ENCODE data around the gene TWF2. TPM values are rescaled to one million over a fixed set of nuclear protein-coding genes. Genes with fewer than 3 reads are reported as not detected.

TWF2 gene
- total and polyA plus RNA-seq, 9 of the 15 experiments (the other 6 are each of a cell fraction or from before 2014, with no cell fraction given): 0.11 to 61.9 (median 29.7) TPM

- TF ChIP-seq NR0B1 (IDR thresholded peaks at IDR 0.05; ENCODE audit: partially characterized antibody): no peak
Observed at GRCh38 chr3:52227766-52228165, 11.2 kb downstream of the TWF2 start (continued).

- intact Hi-C loops (cut with micrococcal nuclease) (no loop called here), in situ Hi-C loops (cut with MboI) (no loop called here)
- Histone ChIP-seq H3K27ac (ENCODE audit: extremely low read depth, low read depth, low read length) (no peak overlapping the region), H3K4me3 (no peak overlapping the region), H3K27me3 (ENCODE audit: control insufficient read depth in 2 of 2, insufficient read depth in 2 of 2, low read length in 2 of 2) (no peaks in the 10 kb centered on the region), H3K9me3 (replicated peaks; ENCODE audit: control insufficient read depth, insufficient read depth, low read depth, low read length) (no peaks in the 10 kb centered on the region), H3K79me2 (ENCODE audit: control insufficient read depth, insufficient read depth, low read length) (no peaks in the 10 kb centered on the region), H3K36me3 (ENCODE audit: control insufficient read depth, insufficient read depth, low read length) (peaks cover 31% of the 10 kb centered on the region; the same call in 2 of the 3 replicates), H4K20me1 (replicated peaks; ENCODE audit: control insufficient read depth, insufficient read depth, low read length) (no peaks in the 10 kb centered on the region; the same call in 1 of the 2 replicates), H3K4me2 (ENCODE audit: insufficient read depth, low read length) (no peak overlapping the region), H2AFZ (ENCODE audit: low read depth, low read length) (no peak overlapping the region), H3K9me1 (ENCODE audit: control insufficient read depth, insufficient read depth, low read length) (no peaks in the 10 kb centered on the region), H3K4me1 (replicated peaks in 1 of 2; ENCODE audit: control insufficient read depth in 2 of 2, insufficient read depth in 2 of 2, low read length in 2 of 2) (peaks cover 4 to 52% of the 10 kb centered on the region in 2 experiments; a peak in 2 of 5 replicates), H3K9ac (ENCODE audit: insufficient read depth in 1 of 2, low read depth in 2 of 2, low read length in 2 of 2) (no peak overlapping the region)
- 60% methylated on average over 4 of the region's 4 CpGs for WGBS (ENCODE audit: insufficient coverage, low coverage, missing lambda C conversion rate)
- TF ChIP-seq POLR2G (IDR thresholded peaks at IDR 0.05; ENCODE audit: low read depth, low read length) (peak; percentile 33; the same call in 1 of the 2 replicates), L3MBTL2 (IDR thresholded peaks at IDR 0.05) (no peak), STAT5B (CRISPR knock-in tag; IDR thresholded peaks at IDR 0.05) (no peak), FOXA1 (IDR thresholded peaks at IDR 0.05; ENCODE audit: borderline replicate concordance) (no peak), MCM7 (IDR thresholded peaks at IDR 0.05) (no peak), TCF7L2 (IDR thresholded peaks at IDR 0.05; ENCODE audit: low read depth, low read length) (no peak), ARNT (IDR thresholded peaks at IDR 0.05) (no peak), ZNF24 (IDR thresholded peaks at IDR 0.05) (peak; percentile 22; the same call in 1 of the 2 replicates), POLR2AphosphoS2 (IDR thresholded peaks at IDR 0.05; ENCODE audit: low read length) (no peak), ZBTB1 (CRISPR knock-in tag; IDR thresholded peaks at IDR 0.05; ENCODE audit: borderline replicate concordance, low read depth) (no peak), MYC (IDR thresholded peaks at IDR 0.05; ENCODE audit: low read depth, low read length) (no peak), MYC (CRISPR knock-in tag; IDR thresholded peaks at IDR 0.05; ENCODE audit: borderline replicate concordance, low read depth) (no peak), ZFP30 (CRISPR knock-in tag; IDR thresholded peaks at IDR 0.05; ENCODE audit: borderline replicate concordance) (no peak)
- CTCF ChIA-PET (ENCODE audit: low intra/inter-chr PET ratio): no interaction called here
- POLR2A ChIA-PET: interaction anchor here (0.6 to 1.9 kb wide), 3 partner anchors 8 to 138 kb away, joined by 3 to 8 read pairs (median 3); no protein-coding TSS in a partner anchor
- ATAC-seq (no peak), FAIRE-seq (no peak), DNase-seq (ENCODE audit: extremely low read depth in 1 of 4, low spot score in 3 of 4) (no peak)
- BruUV-seq (replicated peaks): no TSS peak
Observed at GRCh38 chr3:52227117-52227516, 11.8 kb downstream of the TWF2 start.

Data from K562 (cell line).